Activated naive CD8-positive, alpha-beta T cell treated with anti-CD3 and anti-CD28 coated beads for 36 hours (primary cell): ENCODE data around the gene ZNF853. TPM values are rescaled to one million over a fixed set of nuclear protein-coding genes. Genes with fewer than 3 reads are reported as not detected.
"Not testable (repeated sequence)": the region's sequence is repeated elsewhere in the genome, so short reads cannot be mapped to it uniquely, and the experiment has no call there.

Experiments
- DNase-seq: peaks from one replicate; pipeline ENCODE4 v3.0.0; 2021
- H3K27ac Mint-ChIP-seq: one replicate; pipeline ENCODE4 v1.8.0; 2022; ENCODE audit warnings: mild to moderate bottlenecking, moderate library complexity, mixed read lengths
- H3K27me3 Mint-ChIP-seq: one replicate; pipeline ENCODE4 v1.8.0; 2022; ENCODE audit warnings: mild to moderate bottlenecking, mixed read lengths
- H3K36me3 Mint-ChIP-seq: one replicate; pipeline ENCODE4 v1.8.0; 2021; ENCODE audit warnings: mild to moderate bottlenecking, mixed read lengths
- H3K4me1 Mint-ChIP-seq: one replicate; pipeline ENCODE4 v1.8.0; 2021; ENCODE audit warnings: mixed read lengths
- H3K4me3 Mint-ChIP-seq: one replicate; pipeline ENCODE4 v1.8.0; 2022; ENCODE audit warnings: mild to moderate bottlenecking, moderate library complexity, mixed read lengths
- H3K9me3 Mint-ChIP-seq: one replicate; pipeline ENCODE4 v1.8.0; 2022; ENCODE audit warnings: mixed read lengths
- total RNA-seq, 2 experiments: library from RNA; stranded (reverse); gene quantifications; one replicate each; pipeline ENCODE4 v1.2.3, GENCODE V29; 2021

ZNF853 gene
- 1 to 10 TPM; 2.2 TPM for total RNA-seq

GRCh38 chr7:6614953-6615722, at the start of gene ZNF853:
TSS of gene ZNF853 (plus strand) at chr7:6615610. CDS start at chr7:6616175, 565 bp downstream.
- DNase-seq: peak; percentile 20
- peak within 1 kb of the TSS; percentile 66 for H3K4me3 Mint-ChIP-seq
- H3K27ac Mint-ChIP-seq: peak within 1 kb of the TSS; percentile 51
- H3K4me1 Mint-ChIP-seq: peaks cover 12% of the 10 kb centered on the region
- no peaks in the 10 kb centered on the region for H3K36me3 Mint-ChIP-seq
- no peaks in the 10 kb centered on the region for H3K27me3 Mint-ChIP-seq
- no peaks in the 10 kb centered on the region for H3K9me3 Mint-ChIP-seq

- Mint-ChIP-seq H3K9me3 (no peaks in the 10 kb centered on the region), H3K27ac (no peak overlapping the region), H3K36me3 (no peaks in the 10 kb centered on the region), H3K4me3 (no peak overlapping the region), H3K4me1 (peaks cover 3% of the 10 kb centered on the region), H3K27me3 (no peaks in the 10 kb centered on the region)
- no peak for DNase-seq
Measured at GRCh38 chr7:6565655-6566054, 49.8 kb upstream of the ZNF853 start.

- Mint-ChIP-seq H3K27me3 (peaks cover 3% of the 10 kb centered on the region), H3K9me3 (no peaks in the 10 kb centered on the region), H3K4me3 (no peak overlapping the region), H3K27ac (no peak overlapping the region), H3K36me3 (no peaks in the 10 kb centered on the region), H3K4me1 (peaks cover 3% of the 10 kb centered on the region)
- DNase-seq: no peak
Measured at GRCh38 chr7:6567886-6568285, 47.5 kb upstream of the ZNF853 start.

- Mint-ChIP-seq H3K9me3 (no peaks in the 10 kb centered on the region), H3K27me3 (peaks cover 3% of the 10 kb centered on the region), H3K36me3 (no peaks in the 10 kb centered on the region), H3K27ac (no peak overlapping the region), H3K4me1 (peaks cover 3% of the 10 kb centered on the region), H3K4me3 (no peak overlapping the region)
- no peak for DNase-seq
Measured at GRCh38 chr7:6571160-6571779, 44.1 kb upstream of the ZNF853 start.

GRCh38 chr7:6575281-6576023, 40.0 kb upstream of the ZNF853 start:
- Mint-ChIP-seq H3K9me3 (no peaks in the 10 kb centered on the region), H3K4me1 (peaks cover 13% of the 10 kb centered on the region), H3K36me3 (peaks cover 3% of the 10 kb centered on the region), H3K27ac (no peak overlapping the region), H3K27me3 (peaks cover 3% of the 10 kb centered on the region), H3K4me3 (peak overlapping the region; percentile 83)
- no peak for DNase-seq

- Mint-ChIP-seq H3K9me3 (no peaks in the 10 kb centered on the region), H3K27ac (peak overlapping the region; percentile 12), H3K27me3 (peaks cover 3% of the 10 kb centered on the region), H3K4me1 (peaks cover 18% of the 10 kb centered on the region), H3K4me3 (peak overlapping the region; percentile 83), H3K36me3 (peaks cover 5% of the 10 kb centered on the region)
- no peak for DNase-seq
Measured at GRCh38 chr7:6576024-6576866, 39.2 kb upstream of the ZNF853 start.

GRCh38 chr7:6576867-6577368, 38.5 kb upstream of the ZNF853 start:
- Mint-ChIP-seq H3K4me1 (peaks cover 20% of the 10 kb centered on the region), H3K27ac (peak overlapping the region; percentile 82), H3K4me3 (peak overlapping the region; percentile 83)
- H3K9me3 Mint-ChIP-seq, DNase-seq, H3K27me3 Mint-ChIP-seq, H3K36me3 Mint-ChIP-seq: not testable (repeated sequence)

GRCh38 chr7:6577369-6578113, 37.9 kb upstream of the ZNF853 start, which contains the start of gene ZDHHC4:
TSS of gene ZDHHC4 (plus strand) at chr7:6577454. CDS start at chr7:6580562, 3,108 bp downstream.
- Mint-ChIP-seq H3K36me3 (peaks cover 5% of the 10 kb centered on the region), H3K27ac (peak within 1 kb of the TSS; percentile 86), H3K9me3 (no peaks in the 10 kb centered on the region), H3K4me3 (peak within 1 kb of the TSS; percentile 83), H3K4me1 (peaks cover 20% of the 10 kb centered on the region), H3K27me3 (peaks cover 3% of the 10 kb centered on the region)
- DNase-seq: peak; percentile 93

GRCh38 chr7:6578114-6579084, 37.0 kb upstream of the ZNF853 start:
- DNase-seq: no peak
- Mint-ChIP-seq H3K27me3 (no peaks in the 10 kb centered on the region), H3K36me3 (peaks cover 5% of the 10 kb centered on the region), H3K27ac (peak overlapping the region; percentile 38), H3K4me1 (peaks cover 20% of the 10 kb centered on the region), H3K9me3 (no peaks in the 10 kb centered on the region), H3K4me3 (peak overlapping the region; percentile 83)

GRCh38 chr7:6579446-6579845, 36.0 kb upstream of the ZNF853 start:
- Mint-ChIP-seq H3K27ac (no peak overlapping the region), H3K36me3 (peaks cover 8% of the 10 kb centered on the region), H3K4me3 (peak overlapping the region; percentile 83), H3K9me3 (no peaks in the 10 kb centered on the region), H3K4me1 (peaks cover 20% of the 10 kb centered on the region), H3K27me3 (no peaks in the 10 kb centered on the region)
- DNase-seq: no peak

- not testable (repeated sequence) for H3K4me3 Mint-ChIP-seq, DNase-seq, H3K27me3 Mint-ChIP-seq, H3K9me3 Mint-ChIP-seq, H3K27ac Mint-ChIP-seq
- Mint-ChIP-seq H3K36me3 (peaks cover 29% of the 10 kb centered on the region), H3K4me1 (peaks cover 16% of the 10 kb centered on the region)
Measured at GRCh38 chr7:6585746-6586432, 29.5 kb upstream of the ZNF853 start.

GRCh38 chr7:6588566-6588965, 26.8 kb upstream of the ZNF853 start:
- Mint-ChIP-seq H3K36me3 (peaks cover 40% of the 10 kb centered on the region), H3K4me1 (peaks cover 21% of the 10 kb centered on the region), H3K27me3 (no peaks in the 10 kb centered on the region), H3K9me3 (no peaks in the 10 kb centered on the region), H3K27ac (peak overlapping the region; percentile 31), H3K4me3 (no peak overlapping the region)
- DNase-seq: no peak
